Lung (tissue), 12 donors: Measurements from ENCODE around the gene USP47. TPM values are rescaled to one million over a fixed set of nuclear protein-coding genes. Genes with fewer than 3 reads are reported as not detected.

Experiments
- ATAC-seq: fragments of 200-7000 bp; cut with Tn5 transposase; one replicate; pipeline ENCODE4 v1.9.1; 2020; ENCODE audit warnings: moderate number of reproducible peaks; ENCODE audit not compliant: insufficient read depth, low FRiP score
- DNase-seq, 3 donors: peaks; one replicate each; pipeline ENCODE4 v3.0.0-alpha.2; 2013 to 2017
- H3K27ac ChIP-seq, 2 donors: one replicate each; pipeline ENCODE4 v1.5.1; 2013; ENCODE audit warnings: mild to moderate bottlenecking in 2 of 2, moderate library complexity in 2 of 2, control low read depth in 1 of 2, inconsistent platforms in 1 of 2, low read depth in 1 of 2, low read length in 1 of 2
- H3K27me3 ChIP-seq, 3 donors: one replicate each; pipeline ENCODE4 v1.5.1; 2013; ENCODE audit warnings: low read length in 2 of 3; ENCODE audit not compliant: control insufficient read depth in 3 of 3, insufficient read depth in 3 of 3
- H3K36me3 ChIP-seq, 4 donors: one replicate each; pipeline ENCODE4 v1.5.1; 2013; ENCODE audit warnings: low read length in 4 of 4, mild to moderate bottlenecking in 1 of 4, moderate library complexity in 1 of 4; ENCODE audit not compliant: control insufficient read depth in 4 of 4, insufficient read depth in 4 of 4
- H3K4me1 ChIP-seq, 5 donors: one replicate each; pipeline ENCODE4 v1.5.1; 2013; ENCODE audit warnings: low read length in 5 of 5, mild to moderate bottlenecking in 2 of 5, moderate library complexity in 1 of 5; ENCODE audit not compliant: control insufficient read depth in 5 of 5, insufficient read depth in 5 of 5
- H3K4me3 ChIP-seq: one replicate; pipeline ENCODE4 v1.5.1; 2013; ENCODE audit warnings: mild to moderate bottlenecking, control low read depth, moderate library complexity
- H3K9ac ChIP-seq, 2 donors: one replicate each; pipeline ENCODE4 v1.5.1; 2013; ENCODE audit warnings: low read length in 2 of 2, control low read depth in 1 of 2; ENCODE audit not compliant: insufficient read depth in 1 of 2
- H3K9me3 ChIP-seq, 4 donors: one replicate each; pipeline ENCODE4 v1.5.1; 2013; ENCODE audit warnings: low read length in 3 of 4, mild to moderate bottlenecking in 1 of 4, moderate library complexity in 1 of 4; ENCODE audit not compliant: control insufficient read depth in 4 of 4, insufficient read depth in 3 of 4
- WGBS, 2 donors: extraction: QIAGEN DNeasy Blood & Tissue Kit; methylation state at CpG; one replicate each; pipeline ENCODE4 v1.1.7; 2013; 5-methylcytosine and 5-hydroxymethylcytosine counted together
- polyA plus RNA-seq, 2 donors: library from polyadenylated mRNA; stranded (reverse); fragments of 200-250 nt; gene quantifications; one replicate each; pipeline ENCODE4 v1.2.1, GENCODE V29; 2013
- total RNA-seq, 2 donors: library from RNA; depleted of rRNA in 1 of 2; stranded (reverse); fragments of >200 nt in 1 of 2; gene quantifications; one replicate each; pipeline ENCODE4 v1.2.1, GENCODE V29; 2014 to 2021
- TF ChIP-seq, protein P1 (sequence below): IDR thresholded peaks from 2 replicates; pipeline ENCODE4 v1.5.1; 2012; ENCODE audit warnings: mild to moderate bottlenecking; ENCODE audit errors: control extremely low read depth, extremely low read depth
- donor health status: control.
- donor health status: control.
- donor health status: Bipolar disorder and iron deficiency.
- donor health status: healthy.
- donor health status: DM: yes; HTN: yes; CAD: no.

Gene USP47
- total and polyA plus RNA-seq, 4 donors, result 20.4 to 183 (median 31.9) TPM

DNA sequence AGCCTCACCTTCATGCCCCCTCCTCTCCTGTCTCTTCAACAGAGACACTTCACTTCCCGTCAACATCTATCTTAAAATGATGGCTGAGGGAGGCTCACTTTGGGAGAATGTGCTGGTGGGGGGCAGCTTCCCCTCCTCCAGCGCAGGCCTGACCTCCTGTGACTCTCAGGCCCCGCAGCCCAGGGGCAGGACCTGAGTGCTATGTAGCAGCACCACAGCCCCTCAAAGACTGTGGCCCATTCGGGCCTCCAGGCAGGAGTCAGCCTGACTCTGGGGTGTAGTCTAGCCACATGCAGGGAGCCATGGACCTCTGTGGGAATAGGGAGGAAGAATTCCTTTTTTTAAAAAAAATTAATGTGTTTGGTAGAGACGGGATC lies 123.0 kb downstream of the USP47 start:
- no peak for DNase-seq
- Histone ChIP-seq H3K27ac (no peak overlapping the region), H3K4me1 (peaks cover 0 to 5% (median 2%) of the 10 kb centered on the region in 5 donors), H3K27me3 (no peaks in the 10 kb centered on the region), H3K4me3 (no peak overlapping the region), H3K9ac (no peak overlapping the region), H3K36me3 (peaks cover 0 to 31% (median 16%) of the 10 kb centered on the region in 4 donors), H3K9me3 (peaks cover 0 to 3% (median 2%) of the 10 kb centered on the region in 4 donors)
- TF ChIP-seq, protein P1, sequence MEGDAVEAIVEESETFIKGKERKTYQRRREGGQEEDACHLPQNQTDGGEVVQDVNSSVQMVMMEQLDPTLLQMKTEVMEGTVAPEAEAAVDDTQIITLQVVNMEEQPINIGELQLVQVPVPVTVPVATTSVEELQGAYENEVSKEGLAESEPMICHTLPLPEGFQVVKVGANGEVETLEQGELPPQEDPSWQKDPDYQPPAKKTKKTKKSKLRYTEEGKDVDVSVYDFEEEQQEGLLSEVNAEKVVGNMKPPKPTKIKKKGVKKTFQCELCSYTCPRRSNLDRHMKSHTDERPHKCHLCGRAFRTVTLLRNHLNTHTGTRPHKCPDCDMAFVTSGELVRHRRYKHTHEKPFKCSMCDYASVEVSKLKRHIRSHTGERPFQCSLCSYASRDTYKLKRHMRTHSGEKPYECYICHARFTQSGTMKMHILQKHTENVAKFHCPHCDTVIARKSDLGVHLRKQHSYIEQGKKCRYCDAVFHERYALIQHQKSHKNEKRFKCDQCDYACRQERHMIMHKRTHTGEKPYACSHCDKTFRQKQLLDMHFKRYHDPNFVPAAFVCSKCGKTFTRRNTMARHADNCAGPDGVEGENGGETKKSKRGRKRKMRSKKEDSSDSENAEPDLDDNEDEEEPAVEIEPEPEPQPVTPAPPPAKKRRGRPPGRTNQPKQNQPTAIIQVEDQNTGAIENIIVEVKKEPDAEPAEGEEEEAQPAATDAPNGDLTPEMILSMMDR, result no peak
- WGBS, 2 donors, result 89 to 95% methylated on average over 5 of the region's 5 CpGs
- no peak for ATAC-seq

GRCh38 chr11:11965192-11965591 lies 123.4 kb downstream of the USP47 start:
- no peak for ATAC-seq

GRCh38 chr11:11965656-11966353 lies 124.0 kb downstream of the USP47 start:
- ATAC-seq (no peak), DNase-seq (no peak)
- Histone ChIP-seq H3K4me1 (peaks cover 0 to 8% (median 2%) of the 10 kb centered on the region in 5 donors), H3K36me3 (peaks cover 0 to 38% (median 16%) of the 10 kb centered on the region in 4 donors), H3K4me3 (no peak overlapping the region), H3K27ac (no peak overlapping the region), H3K9me3 (peaks cover 0 to 3% (median 2%) of the 10 kb centered on the region in 4 donors), H3K27me3 (no peaks in the 10 kb centered on the region), H3K9ac (no peak overlapping the region)
- TF ChIP-seq, protein P1, result no peak
- WGBS, 2 donors, result 91 to 93% methylated on average over 10 of the region's 10 CpGs

More at GRCh38 chr11:11965192-11965591, 123.4 kb downstream of the USP47 start:
- Histone ChIP-seq H3K36me3 (peaks cover 0 to 32% (median 16%) of the 10 kb centered on the region in 4 donors), H3K9me3 (peaks cover 0 to 3% (median 2%) of the 10 kb centered on the region in 4 donors), H3K27me3 (no peaks in the 10 kb centered on the region), H3K4me3 (no peak overlapping the region), H3K4me1 (peaks cover 0 to 5% (median 2%) of the 10 kb centered on the region in 5 donors), H3K27ac (no peak overlapping the region), H3K9ac (no peak overlapping the region)
- no peak for DNase-seq
- TF ChIP-seq, protein P1, result no peak
- 77 to 87% methylated on average over 3 of the region's 3 CpGs for WGBS, 2 donors
